NCI-H774 (cell line): ENCODE results near the gene PDZRN3.

Experiments used
- DNase-seq: peaks from one replicate; lab custom pipeline; 2025; lab: John Stamatoyannopoulos, UW

PDZRN3 gene

GRCh38 chr3:73624821-73625665 lies at the start of gene PDZRN3:
PDZRN3 (minus strand) TSS chr3:73624941.
- no peak for DNase-seq

GRCh38 chr3:73674280-73674679 lies 49.5 kb upstream of the PDZRN3 start:
- no peak for DNase-seq

- no peak for DNase-seq
Measured at GRCh38 chr3:73669260-73669659, 44.5 kb upstream of the PDZRN3 start.

GRCh38 chr3:73668391-73668790 lies 43.6 kb upstream of the PDZRN3 start:
- no peak for DNase-seq

- DNase-seq: no peak
Measured at GRCh38 chr3:73667889-73668288, 43.1 kb upstream of the PDZRN3 start.

GRCh38 chr3:73665286-73665685 lies 40.5 kb upstream of the PDZRN3 start:
- DNase-seq: no peak

- DNase-seq: no peak
Measured at GRCh38 chr3:73664389-73664788, 39.6 kb upstream of the PDZRN3 start.

GRCh38 chr3:73663495-73663894 lies 38.8 kb upstream of the PDZRN3 start:
- no peak for DNase-seq

GRCh38 chr3:73661265-73661664 lies 36.5 kb upstream of the PDZRN3 start:
- no peak for DNase-seq

- DNase-seq: no peak
Measured at GRCh38 chr3:73658227-73658626, 33.5 kb upstream of the PDZRN3 start.

- DNase-seq: no peak
Measured at GRCh38 chr3:73657186-73657585, 32.4 kb upstream of the PDZRN3 start.

- no peak for DNase-seq
Measured at GRCh38 chr3:73656241-73656890, 31.6 kb upstream of the PDZRN3 start.

- DNase-seq: no peak
Measured at GRCh38 chr3:73655197-73655596, 30.5 kb upstream of the PDZRN3 start.

- DNase-seq: no peak
Measured at GRCh38 chr3:73653877-73654276, 29.1 kb upstream of the PDZRN3 start.

- no peak for DNase-seq
Measured at GRCh38 chr3:73653351-73653750, 28.6 kb upstream of the PDZRN3 start.

GRCh38 chr3:73652896-73653295 lies 28.2 kb upstream of the PDZRN3 start:
- no peak for DNase-seq

GRCh38 chr3:73637042-73637441 lies 12.3 kb upstream of the PDZRN3 start:
- no peak for DNase-seq

- no peak for DNase-seq
Measured at GRCh38 chr3:73635254-73635653, 10.5 kb upstream of the PDZRN3 start.

GRCh38 chr3:73633916-73634344 lies 9.2 kb upstream of the PDZRN3 start:
- DNase-seq: no peak

- no peak for DNase-seq
Measured at GRCh38 chr3:73633453-73633852, 8.7 kb upstream of the PDZRN3 start.

- DNase-seq: no peak
Measured at GRCh38 chr3:73626106-73626505, 1.4 kb upstream of the PDZRN3 start.

- peak; percentile 20 for DNase-seq
Measured at GRCh38 chr3:73624017-73624820, 522 bp downstream of the PDZRN3 start.

- no peak for DNase-seq
Measured at GRCh38 chr3:73623346-73623745, 1.4 kb downstream of the PDZRN3 start.
